Endodermal cell (in vitro differentiated cells): ENCODE measurements around the gene EIF3A. TPM values are rescaled to one million over a fixed set of nuclear protein-coding genes. Genes with fewer than 3 reads are reported as not detected.
A peak's percentile ranks its signal among the peaks of the same experiment; 100 is the strongest.
"Not testable (repeated sequence)": the region's sequence is repeated elsewhere in the genome, so short reads cannot be mapped to it uniquely, and the experiment has no call there.

Experiments
- DNase-seq: peaks from one replicate; pipeline ENCODE4 v3.0.0-alpha.2; 2017
- H3K27ac ChIP-seq: 2 replicates; pipeline ENCODE4 v1.5.1; 2013; ENCODE audit warnings: mild to moderate bottlenecking, low read depth, low read length, moderate library complexity
- H3K27me3 ChIP-seq: 2 replicates; pipeline ENCODE4 v1.6.1; 2013; ENCODE audit warnings: mild to moderate bottlenecking, low read length, moderate library complexity; ENCODE audit not compliant: insufficient read depth, control insufficient read depth, poor library complexity, severe bottlenecking
- H3K36me3 ChIP-seq: 2 replicates; pipeline ENCODE4 v1.7.0; 2013; ENCODE audit warnings: mild to moderate bottlenecking, low read length, moderate library complexity; ENCODE audit not compliant: control insufficient read depth, insufficient read depth
- H3K4me1 ChIP-seq: one replicate; pipeline ENCODE4 v1.7.0; 2013; ENCODE audit warnings: low read length; ENCODE audit not compliant: control insufficient read depth, insufficient read depth
- H3K4me3 ChIP-seq: 2 replicates; pipeline ENCODE4 v1.5.1; 2013; ENCODE audit warnings: mild to moderate bottlenecking, low read length, moderate library complexity
- H3K9ac ChIP-seq: 2 replicates; pipeline ENCODE4 v1.6.1; 2013; ENCODE audit warnings: mild to moderate bottlenecking, low read length, moderate library complexity; ENCODE audit not compliant: poor library complexity, severe bottlenecking; ENCODE audit errors: extremely low read depth
- H3K9me3 ChIP-seq: 2 replicates; pipeline ENCODE4 v1.6.1; 2013; ENCODE audit warnings: mild to moderate bottlenecking, low read length, moderate library complexity; ENCODE audit not compliant: control insufficient read depth
- H3K27ac Mint-ChIP-seq: 2 replicates; pipeline ENCODE4 v1.8.0; 2020; ENCODE audit warnings: mixed read lengths
- H3K27me3 Mint-ChIP-seq: 2 replicates; pipeline ENCODE4 v1.8.0; 2021; ENCODE audit warnings: mild to moderate bottlenecking, mixed read lengths; ENCODE audit not compliant: insufficient read depth
- H3K36me3 Mint-ChIP-seq: 2 replicates; pipeline ENCODE4 v1.8.0; 2020; ENCODE audit warnings: low read depth, mixed read lengths
- H3K4me1 Mint-ChIP-seq: 2 replicates; pipeline ENCODE4 v1.8.0; 2020; ENCODE audit warnings: mixed read lengths
- H3K4me3 Mint-ChIP-seq: 2 replicates; pipeline ENCODE4 v1.8.0; 2020; ENCODE audit warnings: mild to moderate bottlenecking, moderate library complexity, mixed read lengths
- H3K9me3 Mint-ChIP-seq: 2 replicates; pipeline ENCODE4 v1.8.0; 2020; ENCODE audit warnings: mild to moderate bottlenecking, mixed read lengths
- WGBS, 2 experiments: methylation state at CpG; one replicate each; pipeline versions ENCODE4 v1.1.5 to v1.1.7; 2013; ENCODE audit warnings: missing lambda C conversion rate in 2 of 2, mixed read lengths in 1 of 2; ENCODE audit not compliant: insufficient coverage in 1 of 2, insufficient read length in 1 of 2; 5-methylcytosine and 5-hydroxymethylcytosine counted together
- total RNA-seq, 2 donors: library from RNA; stranded (reverse); fragmentation: NEBNext Ultra II Directional in 1 of 2; extraction: Animal tissue kit (Norgen Biotek cat#: 25700) in 1 of 2; gene quantifications; 2 replicates in 1 of 2; 3 replicates in 1 of 2; pipeline ENCODE4 v1.2.1, GENCODE V29; 2021
- TF ChIP-seq, protein P1 (sequence below): fragments of 200-600 bp; sonication (generic); conservative IDR thresholded peaks from 2 replicates; pipeline ENCODE4 v1.5.0; 2021; ENCODE audit warnings: antibody characterized with exemption, mild to moderate bottlenecking

EIF3A gene
- total RNA-seq, 2 donors from 2014 or later: 134 to 144 TPM

DNA sequence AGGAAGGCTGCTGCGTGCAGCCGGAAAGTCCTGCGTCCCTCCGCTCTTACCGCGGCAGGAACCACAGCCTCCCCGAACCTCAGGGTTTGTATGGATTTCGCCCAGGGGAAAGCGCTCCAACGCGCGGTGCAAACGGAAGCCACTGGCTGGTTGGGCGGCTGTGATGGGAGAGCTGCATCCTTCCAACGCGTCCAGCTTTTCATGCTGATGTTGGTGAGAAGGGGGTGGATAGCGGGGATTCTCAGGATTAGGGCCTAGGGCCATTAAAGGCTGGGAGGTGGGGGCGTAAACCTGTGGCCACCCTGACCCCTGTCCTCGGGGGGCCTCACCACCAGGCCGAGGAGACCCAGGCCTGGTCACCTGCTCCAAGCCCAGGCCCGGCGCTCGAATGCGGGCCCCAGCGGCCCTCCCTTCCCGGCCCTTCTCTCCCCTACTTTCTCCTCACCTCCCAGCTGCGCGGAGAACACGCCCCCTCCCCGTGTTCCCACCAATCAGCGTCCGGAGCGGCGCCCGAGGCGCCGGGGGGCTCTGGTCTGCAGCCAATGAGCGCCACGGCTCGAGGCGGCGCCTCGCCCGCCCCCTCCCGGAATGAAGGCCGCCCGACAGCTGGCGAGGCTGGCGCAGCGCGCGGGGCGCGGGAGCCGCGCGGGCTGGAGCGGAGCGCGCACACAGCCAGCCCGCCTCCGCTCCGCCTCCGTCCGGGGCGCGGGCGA, 51.6 kb downstream of the EIF3A start:
- Histone ChIP-seq H3K4me3 (peak overlapping the region; percentile 71), H3K27me3 (peaks cover 5% of the 10 kb centered on the region), H3K9me3 (no peaks in the 10 kb centered on the region), H3K36me3 (peaks cover 26% of the 10 kb centered on the region), H3K4me1 (no peaks in the 10 kb centered on the region), H3K27ac (no peak overlapping the region), H3K9ac (no peak overlapping the region)
- Mint-ChIP-seq H3K27me3 (peaks cover 15% of the 10 kb centered on the region), H3K4me1 (peaks cover 5% of the 10 kb centered on the region), H3K27ac (no peak overlapping the region), H3K36me3 (peaks cover 8% of the 10 kb centered on the region), H3K9me3 (no peaks in the 10 kb centered on the region), H3K4me3 (peak overlapping the region; percentile 48)
- TF ChIP-seq, protein P1, sequence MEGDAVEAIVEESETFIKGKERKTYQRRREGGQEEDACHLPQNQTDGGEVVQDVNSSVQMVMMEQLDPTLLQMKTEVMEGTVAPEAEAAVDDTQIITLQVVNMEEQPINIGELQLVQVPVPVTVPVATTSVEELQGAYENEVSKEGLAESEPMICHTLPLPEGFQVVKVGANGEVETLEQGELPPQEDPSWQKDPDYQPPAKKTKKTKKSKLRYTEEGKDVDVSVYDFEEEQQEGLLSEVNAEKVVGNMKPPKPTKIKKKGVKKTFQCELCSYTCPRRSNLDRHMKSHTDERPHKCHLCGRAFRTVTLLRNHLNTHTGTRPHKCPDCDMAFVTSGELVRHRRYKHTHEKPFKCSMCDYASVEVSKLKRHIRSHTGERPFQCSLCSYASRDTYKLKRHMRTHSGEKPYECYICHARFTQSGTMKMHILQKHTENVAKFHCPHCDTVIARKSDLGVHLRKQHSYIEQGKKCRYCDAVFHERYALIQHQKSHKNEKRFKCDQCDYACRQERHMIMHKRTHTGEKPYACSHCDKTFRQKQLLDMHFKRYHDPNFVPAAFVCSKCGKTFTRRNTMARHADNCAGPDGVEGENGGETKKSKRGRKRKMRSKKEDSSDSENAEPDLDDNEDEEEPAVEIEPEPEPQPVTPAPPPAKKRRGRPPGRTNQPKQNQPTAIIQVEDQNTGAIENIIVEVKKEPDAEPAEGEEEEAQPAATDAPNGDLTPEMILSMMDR: peak; percentile 38
- peak; percentile 98 for DNase-seq
- 7 to 23% methylated on average over 17 to 66 of the region's 68 CpGs for WGBS, 2 experiments

DNA sequence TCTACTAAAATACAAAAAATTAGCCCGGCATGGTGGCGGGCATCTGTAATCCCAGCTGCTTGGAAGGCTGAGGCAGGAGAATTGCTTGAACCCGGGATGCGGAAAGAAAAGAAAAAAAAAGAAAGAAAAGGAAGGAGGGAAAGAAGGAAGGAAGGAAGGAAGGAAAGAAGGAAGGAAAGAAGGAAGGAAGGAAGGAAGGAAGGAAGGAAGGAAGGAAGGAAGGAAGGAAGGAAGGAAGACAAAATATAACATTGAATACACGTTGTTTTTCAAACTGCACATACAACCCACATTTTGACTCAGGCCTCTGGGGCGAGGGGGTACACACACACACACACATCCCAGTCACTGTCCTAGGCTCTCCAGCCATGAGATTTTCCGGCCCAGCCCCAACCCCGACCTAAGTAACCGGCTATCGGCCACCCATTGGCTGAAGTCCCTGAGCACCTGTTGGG, 52.1 kb downstream of the EIF3A start:
- not testable (repeated sequence) for H3K4me1 ChIP-seq, H3K9me3 Mint-ChIP-seq, H3K27ac ChIP-seq, H3K4me1 Mint-ChIP-seq, H3K9ac ChIP-seq, DNase-seq, H3K9me3 ChIP-seq, H3K27ac Mint-ChIP-seq, H3K27me3 ChIP-seq, H3K36me3 Mint-ChIP-seq
- 62% methylated on average over 10 of the region's 10 CpGs; no CpG with 5 or more reads in 1 of the 2 experiments for WGBS, 2 experiments
- Histone ChIP-seq H3K4me3 (peak overlapping the region; percentile 71), H3K36me3 (peaks cover 20% of the 10 kb centered on the region)
- H3K27me3 Mint-ChIP-seq: peaks cover 15% of the 10 kb centered on the region
- peak overlapping the region; percentile 48 for H3K4me3 Mint-ChIP-seq

DNA sequence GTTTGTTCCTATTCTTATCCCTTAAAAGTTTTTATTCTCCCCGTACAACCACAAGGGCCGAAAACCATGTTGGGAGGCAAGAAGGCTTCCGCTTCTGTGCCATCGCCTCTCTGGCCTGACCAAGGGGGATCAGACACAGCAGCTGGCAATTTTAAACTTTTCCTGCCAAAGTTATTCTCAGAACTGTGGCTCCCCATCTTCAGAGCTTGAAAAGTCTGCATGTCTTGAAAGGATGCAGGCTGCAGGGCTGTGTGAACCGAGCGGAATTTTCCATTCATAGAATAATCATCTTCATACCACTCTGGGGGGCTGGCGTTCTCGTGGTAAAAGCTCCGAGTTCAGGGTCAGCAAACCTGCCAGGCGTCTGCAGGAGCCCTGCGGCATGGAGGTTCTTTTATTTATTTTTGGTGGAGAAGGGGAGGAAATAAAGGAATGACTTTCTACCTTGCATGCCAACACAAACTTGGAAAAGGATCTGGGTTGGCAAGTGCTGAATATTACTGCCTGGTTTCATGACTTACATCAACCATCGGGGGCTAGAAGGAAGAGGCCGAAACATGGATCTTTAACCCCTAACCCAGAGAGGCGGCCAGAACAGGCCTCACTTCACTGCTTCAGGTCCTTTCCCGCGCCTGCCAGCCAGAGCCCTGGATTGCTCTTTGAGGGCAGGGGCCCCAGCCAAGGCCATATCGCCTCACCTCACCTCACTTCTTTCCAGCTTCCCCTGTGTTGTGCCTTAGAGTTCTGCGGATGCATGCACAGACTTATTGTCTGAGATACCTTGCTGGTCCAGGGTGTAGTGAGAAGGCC, 54.1 kb downstream of the EIF3A start:
- H3K4me1 Mint-ChIP-seq: peaks cover 15% of the 10 kb centered on the region
- no peak overlapping the region for H3K27ac ChIP-seq
- no peak overlapping the region for H3K4me3 Mint-ChIP-seq
- 92 to 93% methylated on average over 13 to 18 of the region's 18 CpGs for WGBS, 2 experiments
- peaks cover 15% of the 10 kb centered on the region for H3K4me1 ChIP-seq
- no peak overlapping the region for H3K9ac ChIP-seq
- no peaks in the 10 kb centered on the region for H3K36me3 Mint-ChIP-seq
- H3K27me3 ChIP-seq: peaks cover 5% of the 10 kb centered on the region
- no peak overlapping the region for H3K27ac Mint-ChIP-seq
- H3K9me3 ChIP-seq: no peaks in the 10 kb centered on the region
- no peak overlapping the region for H3K4me3 ChIP-seq
- TF ChIP-seq, protein P1: no peak
- H3K36me3 ChIP-seq: peaks cover 2% of the 10 kb centered on the region
- H3K27me3 Mint-ChIP-seq: peaks cover 15% of the 10 kb centered on the region
- DNase-seq: peak; percentile 47
- H3K9me3 Mint-ChIP-seq: no peaks in the 10 kb centered on the region
